ENCODE data around the gene RBM26. TPM values are rescaled to one million over a fixed set of nuclear protein-coding genes. Genes with fewer than 3 reads are reported as not detected.

Gene RBM26
- total RNA-seq, 1 experiment from 2014 or later: 32.2 TPM

DNA sequence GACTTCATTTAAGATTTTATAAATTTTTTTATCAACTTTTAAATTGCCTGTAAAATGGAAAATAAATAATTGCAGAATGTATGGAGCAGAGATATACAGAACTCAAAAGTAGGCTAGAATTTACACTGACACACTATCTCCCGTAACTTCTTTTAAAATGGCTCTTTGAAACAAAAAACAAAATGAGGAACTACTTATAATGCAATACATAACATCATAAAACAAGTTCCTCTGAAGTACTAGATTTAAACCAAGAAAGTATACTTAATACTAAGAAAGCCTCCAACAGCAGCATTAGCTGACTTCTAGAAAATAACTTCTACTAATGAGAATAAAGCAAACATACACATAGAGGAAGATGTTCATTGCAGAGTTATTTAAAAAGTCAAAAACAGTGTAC lies 17.0 kb downstream of the RBM26 start:
- POLR2A ChIA-PET: no interaction called here
- intact Hi-C loops (cut with micrococcal nuclease; ENCODE audit: unreplicated experiment) (no loop called here), in situ Hi-C loops (cut with HindIII; ENCODE audit: low pct_unique_long_range_greater_than_20kb, low sequenced_read_pairs) (no loop called here)
- Histone ChIP-seq H3K9me3 (ENCODE audit: control insufficient read depth, insufficient read depth, low read depth, low read length) (no peaks in the 10 kb centered on the region), H3K36me3 (ENCODE audit: control insufficient read depth, insufficient read depth, low read length) (no peaks in the 10 kb centered on the region), H3K4me1 (ENCODE audit: control insufficient read depth, insufficient read depth, low read length) (peaks cover 21% of the 10 kb centered on the region), H3K27ac (ENCODE audit: low read length) (no peak overlapping the region), H3K4me3 (ENCODE audit: low read depth in 2 of 2, low read length in 2 of 2) (no peak overlapping the region), H3K27me3 (ENCODE audit: control insufficient read depth, insufficient read depth, low read length) (no peaks in the 10 kb centered on the region)
- no peak for ATAC-seq
- BruUV-seq (replicated peaks): TSS peak; percentile 27
- CTCF ChIA-PET: no interaction called here
- DNase-seq (ENCODE audit: low read depth, low spot score): no peak
- TF ChIP-seq, protein P1, sequence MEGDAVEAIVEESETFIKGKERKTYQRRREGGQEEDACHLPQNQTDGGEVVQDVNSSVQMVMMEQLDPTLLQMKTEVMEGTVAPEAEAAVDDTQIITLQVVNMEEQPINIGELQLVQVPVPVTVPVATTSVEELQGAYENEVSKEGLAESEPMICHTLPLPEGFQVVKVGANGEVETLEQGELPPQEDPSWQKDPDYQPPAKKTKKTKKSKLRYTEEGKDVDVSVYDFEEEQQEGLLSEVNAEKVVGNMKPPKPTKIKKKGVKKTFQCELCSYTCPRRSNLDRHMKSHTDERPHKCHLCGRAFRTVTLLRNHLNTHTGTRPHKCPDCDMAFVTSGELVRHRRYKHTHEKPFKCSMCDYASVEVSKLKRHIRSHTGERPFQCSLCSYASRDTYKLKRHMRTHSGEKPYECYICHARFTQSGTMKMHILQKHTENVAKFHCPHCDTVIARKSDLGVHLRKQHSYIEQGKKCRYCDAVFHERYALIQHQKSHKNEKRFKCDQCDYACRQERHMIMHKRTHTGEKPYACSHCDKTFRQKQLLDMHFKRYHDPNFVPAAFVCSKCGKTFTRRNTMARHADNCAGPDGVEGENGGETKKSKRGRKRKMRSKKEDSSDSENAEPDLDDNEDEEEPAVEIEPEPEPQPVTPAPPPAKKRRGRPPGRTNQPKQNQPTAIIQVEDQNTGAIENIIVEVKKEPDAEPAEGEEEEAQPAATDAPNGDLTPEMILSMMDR (IDR thresholded peaks at IDR 0.05): no peak
- no peak for TF ChIP-seq POLR2AphosphoS5 (IDR thresholded peaks at IDR 0.05; ENCODE audit: low read depth, low read length)
- TF ChIP-seq REST (IDR thresholded peaks at IDR 0.05; ENCODE audit: insufficient read depth in 1 of 2, low read depth in 2 of 2, low read length in 1 of 2): no peak
- no peak for TF ChIP-seq SIN3A (IDR thresholded peaks at IDR 0.05; ENCODE audit: borderline replicate concordance, insufficient read depth, low read depth, low read length)

- POLR2A ChIA-PET: no interaction called here
- in situ Hi-C loops (cut with HindIII; ENCODE audit: low pct_unique_long_range_greater_than_20kb, low sequenced_read_pairs): no loop called here
- CTCF ChIA-PET: interaction anchor here (0.6 kb wide), 1 partner anchor 159 kb away, joined by 6 read pairs; no protein-coding TSS in a partner anchor
These were observed 18.2 kb downstream of the RBM26 start for GRCh38 chr13:79387853-79388252.

More at GRCh38 chr13:79387853-79388252, 18.2 kb downstream of the RBM26 start:
- H3K27ac ChIP-seq (ENCODE audit: low read length): no peak overlapping the region
- no peak for ATAC-seq
- H3K36me3 ChIP-seq (ENCODE audit: control insufficient read depth, insufficient read depth, low read length): no peaks in the 10 kb centered on the region
- no peaks in the 10 kb centered on the region for H3K27me3 ChIP-seq (ENCODE audit: control insufficient read depth, insufficient read depth, low read length)
- intact Hi-C loops (cut with micrococcal nuclease; ENCODE audit: unreplicated experiment): no loop called here
- no peak overlapping the region for H3K4me3 ChIP-seq (ENCODE audit: low read depth in 2 of 2, low read length in 2 of 2)
- no peak for DNase-seq (ENCODE audit: low read depth, low spot score)
- H3K4me1 ChIP-seq (ENCODE audit: control insufficient read depth, insufficient read depth, low read length): peaks cover 11% of the 10 kb centered on the region
- TF ChIP-seq TCF7L2 (IDR thresholded peaks at IDR 0.05; ENCODE audit: low read depth, low read length): no peak
- TF ChIP-seq SIN3A (IDR thresholded peaks at IDR 0.05; ENCODE audit: borderline replicate concordance, insufficient read depth, low read depth, low read length): no peak
- TF ChIP-seq, protein P1 (IDR thresholded peaks at IDR 0.05): no peak
- TF ChIP-seq REST (IDR thresholded peaks at IDR 0.05; ENCODE audit: insufficient read depth in 1 of 2, low read depth in 2 of 2, low read length in 1 of 2): no peak
- TF ChIP-seq POLR2AphosphoS5 (IDR thresholded peaks at IDR 0.05; ENCODE audit: low read depth, low read length): no peak
- no peaks in the 10 kb centered on the region for H3K9me3 ChIP-seq (ENCODE audit: control insufficient read depth, insufficient read depth, low read depth, low read length)
- BruUV-seq (replicated peaks): no TSS peak

All from Panc1 (cell line).